Omental fat pad (tissue), 4 donors: ENCODE measurements around the gene TMEM267. TPM values are rescaled to one million over a fixed set of nuclear protein-coding genes. Genes with fewer than 3 reads are reported as not detected.

Experiments
- ATAC-seq: fragments of 150-250 bp; one replicate; pipeline ENCODE4 v1.9.1; 2016; ENCODE audit warnings: mild to moderate bottlenecking, moderate library complexity; ENCODE audit not compliant: low FRiP score
- DNase-seq: peaks from one replicate; pipeline ENCODE4 v3.0.0-alpha.2; 2019; ENCODE audit warnings: low spot score
- CTCF ChIP-seq, 3 donors: fragments of 450-650 bp; IDR thresholded peaks; one replicate each; pipeline ENCODE4 v1.5.1; 2016 to 2017; ENCODE audit warnings: antibody characterized with exemption in 3 of 3, mild to moderate bottlenecking in 3 of 3, moderate library complexity in 2 of 3
- total RNA-seq, 4 donors: library from RNA; depleted of rRNA; stranded (reverse); fragments of >200 nt; gene quantifications; one replicate each; pipeline ENCODE4 v1.1.0, GENCODE V29; 2016

TMEM267 gene
- total RNA-seq, 4 donors from 2014 or later, result 9.0 to 11.0 (median 9.9) TPM

- ATAC-seq (no peak), DNase-seq (no peak)
- TF ChIP-seq CTCF (IDR thresholded peaks at IDR 0.05), result no peak
Observed at GRCh38 chr5:43416803-43417394, 66.8 kb downstream of the TMEM267 start.

- TF ChIP-seq CTCF (IDR thresholded peaks at IDR 0.05), result no peak
- ATAC-seq, result no peak
- DNase-seq, result no peak
Observed at GRCh38 chr5:43415935-43416802, 67.5 kb downstream of the TMEM267 start.

- DNase-seq (no peak), ATAC-seq (no peak)
- no peak for TF ChIP-seq CTCF (IDR thresholded peaks at IDR 0.05)
Observed at GRCh38 chr5:43413966-43414365, 69.7 kb downstream of the TMEM267 start.

GRCh38 chr5:43412644-43413043, 71.0 kb downstream of the TMEM267 start:
- no peak for DNase-seq
- TF ChIP-seq CTCF (IDR thresholded peaks at IDR 0.05), result no peak
- no peak for ATAC-seq

- TF ChIP-seq CTCF (IDR thresholded peaks at IDR 0.05), result no peak
- ATAC-seq (no peak), DNase-seq (no peak)
Observed at GRCh38 chr5:43412156-43412555, 71.5 kb downstream of the TMEM267 start, which contains the start of gene CCL28. CCL28 (minus strand) TSS chr5:43412391; CDS start chr5:43412316, 75 bp downstream.

- ATAC-seq (no peak), DNase-seq (no peak)
- no peak for TF ChIP-seq CTCF (IDR thresholded peaks at IDR 0.05)
Observed at GRCh38 chr5:43411495-43411894, 72.2 kb downstream of the TMEM267 start.
